Measurements from ENCODE around the gene NADSYN1. TPM values are rescaled to one million over a fixed set of nuclear protein-coding genes. Genes with fewer than 3 reads are reported as not detected.
A peak's percentile ranks its signal among the peaks of the same experiment; 100 is the strongest.

The NADSYN1 gene
- polyA plus RNA-seq, 3 donors: 44.1 to 162 (median 44.8) TPM

DNA sequence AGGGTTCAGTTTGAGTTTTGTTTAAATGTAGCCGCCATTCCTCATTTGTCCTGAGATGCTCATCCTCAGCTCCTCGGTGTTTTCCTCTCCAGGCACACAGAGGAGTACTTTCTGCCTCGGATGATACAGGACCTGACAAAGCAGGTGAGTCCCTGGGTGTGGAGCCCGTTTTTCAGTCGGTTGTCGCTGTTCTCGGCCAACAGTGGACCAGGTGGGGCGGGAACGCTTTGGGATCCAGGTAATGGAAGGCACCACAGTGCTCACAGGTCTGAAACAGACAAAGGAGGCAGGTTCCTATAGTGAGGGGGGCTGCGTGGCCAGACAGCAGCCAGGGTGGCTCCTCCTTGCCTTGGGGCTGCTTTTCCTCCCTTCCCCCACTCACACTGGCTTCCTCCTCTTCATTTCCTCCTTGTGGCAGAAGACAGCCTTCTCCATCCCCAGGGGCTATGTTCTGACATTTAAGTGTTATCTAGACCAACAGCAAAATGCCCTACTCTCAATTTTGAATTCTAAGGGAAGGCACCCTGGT lies 19.4 kb downstream of the NADSYN1 start:
- WGBS (ENCODE audit: insufficient coverage): 90% methylated on average over 9 of the region's 10 CpGs
- Histone ChIP-seq H2AFZ (ENCODE audit: insufficient read depth, low read depth, low read length, poor library complexity, severe bottlenecking) (no peak overlapping the region), H3K79me2 (ENCODE audit: insufficient read depth, low read length) (no peaks in the 10 kb centered on the region), H3K4me1 (ENCODE audit: control insufficient read depth in 1 of 2, insufficient read depth in 2 of 2, low read length in 2 of 2) (no peaks in the 10 kb centered on the region), H3K9ac (ENCODE audit: insufficient read depth, low read length, poor library complexity, severe bottlenecking) (no peak overlapping the region), H3K9me3 (replicated peaks in 1 of 2; ENCODE audit: control insufficient read depth in 1 of 2, insufficient read depth in 1 of 2, low read length in 2 of 2) (peaks cover 0 to 3% of the 10 kb centered on the region in 2 donors), H3K4me2 (replicated peaks; ENCODE audit: extremely low read depth, low read length, poor library complexity, severe bottlenecking) (no peak overlapping the region), H3K27ac (ENCODE audit: low read depth in 1 of 2, low read length in 2 of 2) (no peak overlapping the region), H3K36me3 (replicated peaks in 1 of 2; ENCODE audit: control insufficient read depth in 1 of 2, insufficient read depth in 2 of 2, low read length in 2 of 2) (peaks cover 70 to 84% of the 10 kb centered on the region in 2 donors), H3K4me3 (replicated peaks in 1 of 3; ENCODE audit: low read depth in 2 of 3, low read length in 3 of 3) (no peak overlapping the region), H3K27me3 (ENCODE audit: control insufficient read depth in 2 of 2, insufficient read depth in 2 of 2, low read length in 2 of 2) (no peaks in the 10 kb centered on the region), H4K20me1 (ENCODE audit: insufficient read depth, low read length) (peaks cover 4% of the 10 kb centered on the region)
- no peaks in the 10 kb centered on the region for H3K27me3 Mint-ChIP-seq (ENCODE audit: low read depth in 3 of 3)
- peaks cover 75 to 93% of the 10 kb centered on the region in 2 donors for H3K36me3 Mint-ChIP-seq
- TF ChIP-seq CTCF (IDR thresholded peaks at IDR 0.05): no peak
- no peak for DNase-seq
- H3K4me1 Mint-ChIP-seq: no peaks in the 10 kb centered on the region
- intact Hi-C loops (cut with micrococcal nuclease): no loop called here
- peak overlapping the region in 1 of 7 donors; percentile 45 for H3K27ac Mint-ChIP-seq
- H3K4me3 Mint-ChIP-seq: no peak overlapping the region
- H3K9me3 Mint-ChIP-seq: peaks cover 0 to 7% (median 0%) of the 10 kb centered on the region in 7 donors

GRCh38 chr11:71472941-71473792 lies 20.2 kb downstream of the NADSYN1 start:
- no peak for DNase-seq
- Mint-ChIP-seq H3K27me3 (ENCODE audit: low read depth in 3 of 3) (no peaks in the 10 kb centered on the region), H3K27ac (peak overlapping the region in 2 of 7 donors; percentile 32 to 45), H3K4me1 (no peaks in the 10 kb centered on the region), H3K36me3 (peaks cover 74 to 93% of the 10 kb centered on the region in 2 donors), H3K4me3 (no peak overlapping the region), H3K9me3 (peaks cover 0 to 7% (median 0%) of the 10 kb centered on the region in 7 donors)
- no peak overlapping the region for H3K4me2 ChIP-seq (replicated peaks; ENCODE audit: extremely low read depth, low read length, poor library complexity, severe bottlenecking)
- intact Hi-C loops (cut with micrococcal nuclease): no loop called here
- no peak overlapping the region for H3K4me3 ChIP-seq (replicated peaks in 1 of 3; ENCODE audit: low read depth in 2 of 3, low read length in 3 of 3)
- no peaks in the 10 kb centered on the region for H3K27me3 ChIP-seq (ENCODE audit: control insufficient read depth in 2 of 2, insufficient read depth in 2 of 2, low read length in 2 of 2)
- TF ChIP-seq CTCF (IDR thresholded peaks at IDR 0.05): no peak
- no peak overlapping the region for H2AFZ ChIP-seq (ENCODE audit: insufficient read depth, low read depth, low read length, poor library complexity, severe bottlenecking)
- no peaks in the 10 kb centered on the region for H3K79me2 ChIP-seq (ENCODE audit: insufficient read depth, low read length)
- H3K9ac ChIP-seq (ENCODE audit: insufficient read depth, low read length, poor library complexity, severe bottlenecking): no peak overlapping the region
- H3K9me3 ChIP-seq (replicated peaks in 1 of 2; ENCODE audit: control insufficient read depth in 1 of 2, insufficient read depth in 1 of 2, low read length in 2 of 2): peaks cover 0 to 3% of the 10 kb centered on the region in 2 donors
- peaks cover 4% of the 10 kb centered on the region for H4K20me1 ChIP-seq (ENCODE audit: insufficient read depth, low read length)
- no peaks in the 10 kb centered on the region for H3K4me1 ChIP-seq (ENCODE audit: control insufficient read depth in 1 of 2, insufficient read depth in 2 of 2, low read length in 2 of 2)
- no peak overlapping the region for H3K27ac ChIP-seq (ENCODE audit: low read depth in 1 of 2, low read length in 2 of 2)
- H3K36me3 ChIP-seq (replicated peaks in 1 of 2; ENCODE audit: control insufficient read depth in 1 of 2, insufficient read depth in 2 of 2, low read length in 2 of 2): peaks cover 70 to 84% of the 10 kb centered on the region in 2 donors
- WGBS (ENCODE audit: insufficient coverage): 97% methylated on average over 30 of the region's 33 CpGs

All from CD14-positive monocyte (primary cell).